Thyroid gland (tissue), 4 donors: ENCODE measurements around the gene SCLY.

Experiments
- CTCF ChIP-seq, 6 experiments: fragments of 200-600 bp in 3 of 6; fragments of 450-650 bp in 3 of 6; sonication (generic) in 3 of 6; IDR thresholded peaks; one replicate each; pipeline ENCODE4 v1.5.1; 2016 to 2019; ENCODE audit warnings: antibody characterized with exemption in 6 of 6, mild to moderate bottlenecking in 2 of 6, inconsistent platforms in 1 of 6, moderate library complexity in 1 of 6
- POLR2A ChIP-seq, 2 donors: fragments of 450-650 bp; IDR thresholded peaks; one replicate each; pipeline ENCODE4 v1.6.1; 2017; ENCODE audit warnings: antibody characterized with exemption in 2 of 2, mild to moderate bottlenecking in 2 of 2, moderate library complexity in 1 of 2

DNA sequence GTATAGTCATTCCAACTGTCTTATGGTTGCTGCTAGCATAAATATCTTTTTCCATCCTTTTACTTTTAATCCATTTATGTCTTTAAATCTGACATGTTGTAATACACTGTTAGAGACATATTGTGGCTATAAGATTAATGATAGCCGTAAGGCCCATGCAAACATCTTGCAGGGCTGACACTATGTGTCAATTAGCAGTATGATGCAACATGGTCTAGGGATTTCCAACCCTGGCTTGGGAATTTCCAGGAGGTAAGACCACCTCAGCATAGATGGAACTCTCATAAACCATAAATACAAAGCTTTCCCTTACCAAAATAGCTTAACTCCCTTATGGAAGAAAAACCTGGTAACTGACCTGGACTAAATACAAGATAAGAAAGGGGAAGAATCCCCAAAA lies 16.5 kb downstream of the SCLY start:
- no peak for TF ChIP-seq CTCF (IDR thresholded peaks at IDR 0.05)
- TF ChIP-seq POLR2A (IDR thresholded peaks at IDR 0.05): no peak
